C1 segment of cervical spinal cord (tissue), 14 donors: ENCODE data around the gene TSR3.

Source experiments
- DNase-seq, 14 donors: peaks; one replicate each; lab custom pipeline; 2025; lab: John Stamatoyannopoulos, UW

TSR3 gene

GRCh38 chr16:1309888-1310831 lies 41.5 kb downstream of the TSR3 start:
- peak in 1 of 14 donors; percentile 43 for DNase-seq

GRCh38 chr16:1308977-1309885 lies 42.4 kb downstream of the TSR3 start, which contains the start of gene UBE2I:
UBE2I (plus strand) TSS chr16:1309636; CDS start chr16:1314031, 4,395 bp downstream.
- peak; percentile 95 to 99 (median 98) for DNase-seq

GRCh38 chr16:1308036-1308976 lies 43.4 kb downstream of the TSR3 start:
- no peak for DNase-seq

- no peak for DNase-seq
Measured at GRCh38 chr16:1306334-1306733, 45.3 kb downstream of the TSR3 start.

- no peak for DNase-seq
Measured at GRCh38 chr16:1305823-1306222, 45.9 kb downstream of the TSR3 start.

GRCh38 chr16:1301562-1301961 lies 50.1 kb downstream of the TSR3 start:
- no peak for DNase-seq

GRCh38 chr16:1300664-1301476 lies 50.8 kb downstream of the TSR3 start:
- DNase-seq = peak in 11 of 14 donors; percentile 3 to 68 (median 14)

- DNase-seq = no peak
Measured at GRCh38 chr16:1299868-1300203, 51.8 kb downstream of the TSR3 start.
